Measurements from ENCODE around the gene NEUROD6. TPM values are rescaled to one million over a fixed set of nuclear protein-coding genes. Genes with fewer than 3 reads are reported as not detected.

Gene NEUROD6
- polyA plus RNA-seq, 1 experiment, result not detected

GRCh38 chr7:31307972-31308371 lies 32.6 kb downstream of the NEUROD6 start:
- DNase-seq (ENCODE audit: low read depth), result no peak
- ChIA-PET CTCF (no interaction called here), POLR2A (no interaction called here)
- H3K36me3 ChIP-seq (ENCODE audit: control insufficient read depth, insufficient read depth, low read length), result no peaks in the 10 kb centered on the region
- no peak for TF ChIP-seq CTCF (IDR thresholded peaks at IDR 0.05; ENCODE audit: insufficient read depth, low read depth, low read length)
- H3K27me3 ChIP-seq (ENCODE audit: control insufficient read depth, insufficient read depth, low read length), result no peaks in the 10 kb centered on the region; the same call in 1 of the 2 replicates
- H3K4me3 ChIP-seq (ENCODE audit: low read depth, low read length), result no peak overlapping the region

- no peaks in the 10 kb centered on the region for H3K36me3 ChIP-seq (ENCODE audit: control insufficient read depth, insufficient read depth, low read length)
- no peak overlapping the region for H3K4me3 ChIP-seq (ENCODE audit: low read depth, low read length)
- no peak for TF ChIP-seq CTCF (IDR thresholded peaks at IDR 0.05; ENCODE audit: insufficient read depth, low read depth, low read length)
- DNase-seq (ENCODE audit: low read depth), result no peak
- POLR2A ChIA-PET, result no interaction called here
- CTCF ChIA-PET, result no interaction called here
- H3K27me3 ChIP-seq (ENCODE audit: control insufficient read depth, insufficient read depth, low read length), result no peaks in the 10 kb centered on the region; the same call in 1 of the 2 replicates
These were observed 35.3 kb downstream of the NEUROD6 start for GRCh38 chr7:31305260-31305659.

- POLR2A ChIA-PET, result no interaction called here
- CTCF ChIA-PET, result no interaction called here
- no peaks in the 10 kb centered on the region; the same call in 1 of the 2 replicates for H3K27me3 ChIP-seq (ENCODE audit: control insufficient read depth, insufficient read depth, low read length)
- DNase-seq (ENCODE audit: low read depth), result no peak
- H3K4me3 ChIP-seq (ENCODE audit: low read depth, low read length), result no peak overlapping the region
- H3K36me3 ChIP-seq (ENCODE audit: control insufficient read depth, insufficient read depth, low read length), result no peaks in the 10 kb centered on the region
- TF ChIP-seq CTCF (IDR thresholded peaks at IDR 0.05; ENCODE audit: insufficient read depth, low read depth, low read length), result no peak
These were observed 36.1 kb downstream of the NEUROD6 start for GRCh38 chr7:31304446-31304845.

GRCh38 chr7:31302356-31302755 lies 38.2 kb downstream of the NEUROD6 start:
- no peak for DNase-seq (ENCODE audit: low read depth)
- H3K36me3 ChIP-seq (ENCODE audit: control insufficient read depth, insufficient read depth, low read length), result no peaks in the 10 kb centered on the region
- H3K4me3 ChIP-seq (ENCODE audit: low read depth, low read length), result no peak overlapping the region
- POLR2A ChIA-PET, result no interaction called here
- TF ChIP-seq CTCF (IDR thresholded peaks at IDR 0.05; ENCODE audit: insufficient read depth, low read depth, low read length), result no peak
- CTCF ChIA-PET, result no interaction called here
- H3K27me3 ChIP-seq (ENCODE audit: control insufficient read depth, insufficient read depth, low read length), result no peaks in the 10 kb centered on the region; the same call in 1 of the 2 replicates

- ChIA-PET POLR2A (no interaction called here), CTCF (no interaction called here)
- DNase-seq (ENCODE audit: low read depth), result no peak
- H3K36me3 ChIP-seq (ENCODE audit: control insufficient read depth, insufficient read depth, low read length), result no peaks in the 10 kb centered on the region
- H3K4me3 ChIP-seq (ENCODE audit: low read depth, low read length), result no peak overlapping the region
- no peaks in the 10 kb centered on the region; the same call in 1 of the 2 replicates for H3K27me3 ChIP-seq (ENCODE audit: control insufficient read depth, insufficient read depth, low read length)
- TF ChIP-seq CTCF (IDR thresholded peaks at IDR 0.05; ENCODE audit: insufficient read depth, low read depth, low read length), result no peak
These were observed 41.2 kb downstream of the NEUROD6 start for GRCh38 chr7:31299336-31299735.

Data from BJ (cell line).